Liver (tissue), 9 donors: ENCODE measurements around the gene ASIC2. TPM values are rescaled to one million over a fixed set of nuclear protein-coding genes. Genes with fewer than 3 reads are reported as not detected.

Experiments
- DNase-seq: peaks from one replicate; pipeline ENCODE4 v3.0.0-alpha.2; 2017; ENCODE audit warnings: low spot score
- H3K27ac ChIP-seq, 2 donors: one replicate each; pipeline ENCODE4 v1.7.0; 2013; ENCODE audit warnings: inconsistent platforms in 2 of 2, low read length in 2 of 2, control low read depth in 1 of 2, low read depth in 1 of 2, mild to moderate bottlenecking in 1 of 2
- H3K27me3 ChIP-seq, 4 donors: one replicate each; pipeline versions ENCODE4 v1.6.1 to v1.7.0; 2013; ENCODE audit warnings: low read length in 3 of 4, inconsistent platforms in 1 of 4, mild to moderate bottlenecking in 1 of 4, moderate library complexity in 1 of 4; ENCODE audit not compliant: control insufficient read depth in 4 of 4, insufficient read depth in 4 of 4
- H3K36me3 ChIP-seq, 4 donors: one replicate each; pipeline versions ENCODE4 v1.6.1 to v1.7.0; 2013; ENCODE audit warnings: low read length in 3 of 4, mild to moderate bottlenecking in 3 of 4, low read depth in 1 of 4, moderate library complexity in 1 of 4; ENCODE audit not compliant: control insufficient read depth in 4 of 4, insufficient read depth in 3 of 4
- H3K4me1 ChIP-seq, 4 donors: one replicate each; pipeline versions ENCODE4 v1.6.1 to v1.7.0; 2013; ENCODE audit warnings: low read length in 3 of 4, mild to moderate bottlenecking in 3 of 4, moderate library complexity in 1 of 4; ENCODE audit not compliant: control insufficient read depth in 4 of 4, insufficient read depth in 4 of 4
- H3K4me3 ChIP-seq, 3 donors: one replicate each; pipeline versions ENCODE4 v1.6.1 to v1.7.0; 2013; ENCODE audit warnings: low read length in 3 of 3, control low read depth in 1 of 3, low read depth in 1 of 3, mild to moderate bottlenecking in 1 of 3
- H3K9ac ChIP-seq, 2 donors: one replicate each; pipeline ENCODE4 v1.7.0; 2013; ENCODE audit warnings: low read length in 2 of 2, mild to moderate bottlenecking in 2 of 2, moderate library complexity in 2 of 2, control low read depth in 1 of 2, low read depth in 1 of 2
- H3K9me3 ChIP-seq, 4 donors: one replicate each; pipeline versions ENCODE4 v1.6.1 to v1.7.0; 2013; ENCODE audit warnings: low read length in 3 of 4; ENCODE audit not compliant: control insufficient read depth in 4 of 4
- CTCF ChIP-seq: fragments of 150-350 bp; IDR thresholded peaks from 2 replicates; pipeline ENCODE4 v1.5.1; 2017; ENCODE audit warnings: improper control_type of control experiment, low read depth, low read length; ENCODE audit not compliant: missing input control
- EGR1 ChIP-seq, 2 donors: IDR thresholded peaks; 2 replicates each; pipeline ENCODE4 v1.6.1; 2016 to 2018; ENCODE audit warnings: antibody characterized with exemption in 2 of 2, low read depth in 2 of 2
- FOXA1 ChIP-seq: IDR thresholded peaks from 2 replicates; pipeline ENCODE4 v1.6.1; 2016; ENCODE audit warnings: antibody characterized with exemption
- FOXA2 ChIP-seq: IDR thresholded peaks from 2 replicates; pipeline ENCODE4 v1.6.1; 2016; ENCODE audit warnings: antibody characterized with exemption
- GABPA ChIP-seq, 2 donors: IDR thresholded peaks in 1 of 2; conservative IDR thresholded peaks in 1 of 2; 2 replicates each; pipeline ENCODE4 v1.6.1; 2016; ENCODE audit warnings: antibody characterized with exemption in 2 of 2, mild to moderate bottlenecking in 1 of 2, moderate library complexity in 1 of 2
- HNF4A ChIP-seq, 2 donors: conservative IDR thresholded peaks; 2 replicates each; pipeline ENCODE4 v1.6.1; 2016; ENCODE audit warnings: antibody characterized with exemption in 2 of 2, mild to moderate bottlenecking in 2 of 2
- HNF4G ChIP-seq: IDR thresholded peaks from 2 replicates; pipeline ENCODE4 v1.6.1; 2016; ENCODE audit warnings: antibody characterized with exemption
- JUND ChIP-seq, 2 donors: IDR thresholded peaks; 2 replicates each; pipeline ENCODE4 v1.6.1; 2016; ENCODE audit warnings: antibody characterized with exemption in 2 of 2
- NR2F2 ChIP-seq: IDR thresholded peaks from 2 replicates; pipeline ENCODE4 v1.6.1; 2016; ENCODE audit warnings: antibody characterized with exemption
- RAD21 ChIP-seq, 2 donors: IDR thresholded peaks; 2 replicates each; pipeline ENCODE4 v1.6.1; 2016; ENCODE audit warnings: antibody characterized with exemption in 2 of 2, mild to moderate bottlenecking in 2 of 2
- REST ChIP-seq: IDR thresholded peaks from 2 replicates; pipeline ENCODE4 v1.6.1; 2016; ENCODE audit warnings: antibody characterized with exemption, mild to moderate bottlenecking
- RXRA ChIP-seq, 2 donors: IDR thresholded peaks; 2 replicates each; pipeline ENCODE4 v1.6.1; 2017 to 2018; ENCODE audit warnings: antibody characterized with exemption in 2 of 2, mild to moderate bottlenecking in 1 of 2
- SP1 ChIP-seq: IDR thresholded peaks from 2 replicates; pipeline ENCODE4 v1.6.1; 2018; ENCODE audit warnings: antibody characterized with exemption, mild to moderate bottlenecking
- TAF1 ChIP-seq: conservative IDR thresholded peaks from 2 replicates; pipeline ENCODE4 v1.6.1; 2016; ENCODE audit warnings: antibody characterized with exemption, mild to moderate bottlenecking
- YY1 ChIP-seq: IDR thresholded peaks from 2 replicates; pipeline ENCODE4 v1.6.1; 2016; ENCODE audit warnings: antibody characterized with exemption, mild to moderate bottlenecking
- ZBTB33 ChIP-seq: IDR thresholded peaks from 2 replicates; pipeline ENCODE4 v1.6.1; 2016; ENCODE audit warnings: antibody characterized with exemption
- WGBS: extraction: QIAGEN DNeasy Blood & Tissue Kit; methylation state at CpG from one replicate; pipeline ENCODE4 v1.1.7; 2013; 5-methylcytosine and 5-hydroxymethylcytosine counted together
- polyA plus RNA-seq, 2 donors: library from polyadenylated mRNA; stranded (reverse) in 1 of 2; unstranded in 1 of 2; fragments of 200-250 nt in 1 of 2; fragments of >200 nt in 1 of 2; fragmentation: Nextera tagmentation in 1 of 2; extraction: Ambion mirVana in 1 of 2; gene quantifications; one replicate each; pipeline versions ENCODE4 v1.2.1 to v1.2.3, GENCODE V29; 2013 to 2015
- total RNA-seq, 2 donors: library from RNA; depleted of rRNA; stranded (reverse); fragments of >200 nt; gene quantifications; one replicate each; pipeline ENCODE4 v1.2.3, GENCODE V29; 2014
- TF ChIP-seq, protein P1 (sequence below): IDR thresholded peaks from 2 replicates; pipeline ENCODE4 v1.6.1; 2016; ENCODE audit warnings: antibody characterized with exemption
- TF ChIP-seq, protein P2 (sequence below): IDR thresholded peaks from 2 replicates; pipeline ENCODE4 v1.6.1; 2016; ENCODE audit warnings: antibody characterized with exemption
- donor health status: healthy.
- donor health status: healthy.
- donor health status: healthy.
- donor health status: healthy.
- donor health status: healthy.

ASIC2 gene
- total and polyA plus RNA-seq, 4 donors = under 0.01 TPM; not detected in 3

GRCh38 chr17:33227911-33228310, 65.2 kb downstream of the ASIC2 start:
- no peak for DNase-seq
- peaks cover 0 to 6% (median 3%) of the 10 kb centered on the region in 4 donors for H3K4me1 ChIP-seq

GRCh38 chr17:33225994-33226393, 67.1 kb downstream of the ASIC2 start:
- Histone ChIP-seq H3K36me3 (no peaks in the 10 kb centered on the region), H3K4me1 (peaks cover 0 to 6% (median 3%) of the 10 kb centered on the region in 4 donors), H3K27ac (no peak overlapping the region), H3K9ac (no peak overlapping the region), H3K27me3 (peaks cover 0 to 3% (median 0%) of the 10 kb centered on the region in 4 donors), H3K4me3 (no peak overlapping the region), H3K9me3 (no peaks in the 10 kb centered on the region)
- no peak for DNase-seq
- TF ChIP-seq EGR1 (IDR thresholded peaks at IDR 0.05; ENCODE audit: low read depth in 2 of 2) (no peak), GABPA (IDR thresholded peaks at IDR 0.05 in 1 of 2, conservative IDR thresholded peaks at IDR 0.05 in 1 of 2) (no peak), FOXA1 (no peak), RAD21 (IDR thresholded peaks at IDR 0.05) (no peak), YY1 (no peak), ZBTB33 (no peak), CTCF (no peak), NR2F2 (no peak), FOXA2 (no peak), REST (no peak), SP1 (no peak), RXRA (IDR thresholded peaks at IDR 0.05) (no peak), HNF4A (conservative IDR thresholded peaks at IDR 0.05) (no peak), HNF4G (no peak), JUND (IDR thresholded peaks at IDR 0.05) (no peak), TAF1 (no peak)
- TF ChIP-seq, protein P1, sequence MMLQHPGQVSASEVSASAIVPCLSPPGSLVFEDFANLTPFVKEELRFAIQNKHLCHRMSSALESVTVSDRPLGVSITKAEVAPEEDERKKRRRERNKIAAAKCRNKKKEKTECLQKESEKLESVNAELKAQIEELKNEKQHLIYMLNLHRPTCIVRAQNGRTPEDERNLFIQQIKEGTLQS = no peak
- TF ChIP-seq, protein P2, sequence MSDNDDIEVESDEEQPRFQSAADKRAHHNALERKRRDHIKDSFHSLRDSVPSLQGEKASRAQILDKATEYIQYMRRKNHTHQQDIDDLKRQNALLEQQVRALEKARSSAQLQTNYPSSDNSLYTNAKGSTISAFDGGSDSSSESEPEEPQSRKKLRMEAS = no peak

More at GRCh38 chr17:33227911-33228310, 65.2 kb downstream of the ASIC2 start:
- H3K36me3 ChIP-seq = no peaks in the 10 kb centered on the region
- no peak for TF ChIP-seq HNF4G
- peaks cover 0 to 3% (median 0%) of the 10 kb centered on the region in 4 donors for H3K27me3 ChIP-seq
- H3K9ac ChIP-seq = no peak overlapping the region
- no peak overlapping the region for H3K27ac ChIP-seq
- no peak overlapping the region for H3K4me3 ChIP-seq
- 81% methylated on average over 3 of the region's 3 CpGs for WGBS
- no peaks in the 10 kb centered on the region for H3K9me3 ChIP-seq
